Occipital lobe (tissue), 2 donors: ENCODE results near the gene FNIP2. TPM values are rescaled to one million over a fixed set of nuclear protein-coding genes. Genes with fewer than 3 reads are reported as not detected.
"Not testable (repeated sequence)": the region's sequence is repeated elsewhere in the genome, so short reads cannot be mapped to it uniquely, and the experiment has no call there.

Experiments used
- DNase-seq: peaks from one replicate; lab custom pipeline; 2025; lab: John Stamatoyannopoulos, UW
- total RNA-seq: library from RNA; depleted of rRNA; stranded (reverse); fragments of >200 nt; gene quantifications from one replicate; pipeline ENCODE4 v1.2.3, GENCODE V29; 2014

Gene FNIP2
- total RNA-seq, 1 donor from 2014 or later = 66.6 TPM

GRCh38 chr4:158814207-158814606, 45.4 kb downstream of the FNIP2 start:
- DNase-seq = no peak

- no peak for DNase-seq
Observed at GRCh38 chr4:158814636-158815330, 46.0 kb downstream of the FNIP2 start.

- no peak for DNase-seq
Observed at GRCh38 chr4:158816955-158817354, 48.1 kb downstream of the FNIP2 start.

- DNase-seq = no peak
Observed at GRCh38 chr4:158817562-158818296, 48.9 kb downstream of the FNIP2 start.

- no peak for DNase-seq
Observed at GRCh38 chr4:158818560-158819140, 49.8 kb downstream of the FNIP2 start.

- DNase-seq = no peak
Observed at GRCh38 chr4:158819942-158820786, 51.3 kb downstream of the FNIP2 start.

- DNase-seq = no peak
Observed at GRCh38 chr4:158821228-158821971, 52.6 kb downstream of the FNIP2 start.

GRCh38 chr4:158822348-158822747, 53.5 kb downstream of the FNIP2 start:
- DNase-seq = no peak

GRCh38 chr4:158823461-158823873, 54.6 kb downstream of the FNIP2 start:
- no peak for DNase-seq

GRCh38 chr4:158824425-158825274, 55.8 kb downstream of the FNIP2 start:
- DNase-seq = no peak

GRCh38 chr4:158825433-158826036, 56.7 kb downstream of the FNIP2 start:
- DNase-seq = no peak

- DNase-seq = no peak
Observed at GRCh38 chr4:158826057-158826456, 57.2 kb downstream of the FNIP2 start.

GRCh38 chr4:158826882-158827281, 58.1 kb downstream of the FNIP2 start:
- DNase-seq = no peak

GRCh38 chr4:158827543-158827981, 58.7 kb downstream of the FNIP2 start:
- DNase-seq = no peak

- not testable (repeated sequence) for DNase-seq
Observed at GRCh38 chr4:158828151-158828550, 59.3 kb downstream of the FNIP2 start.

- DNase-seq = no peak
Observed at GRCh38 chr4:158829254-158829653, 60.4 kb downstream of the FNIP2 start.

GRCh38 chr4:158833602-158834001, 64.8 kb downstream of the FNIP2 start:
- no peak for DNase-seq

- no peak for DNase-seq
Observed at GRCh38 chr4:158835226-158836001, 66.6 kb downstream of the FNIP2 start.

GRCh38 chr4:158836002-158836369, 67.2 kb downstream of the FNIP2 start:
- no peak for DNase-seq
